CD14-positive monocyte (primary cell): ENCODE results near the gene STAC3. TPM values are rescaled to one million over a fixed set of nuclear protein-coding genes. Genes with fewer than 3 reads are reported as not detected.

Source experiments
- DNase-seq, 3 donors: peaks; one replicate each; pipeline ENCODE4 v3.0.0-alpha.2; 2011 to 2022
- H2AFZ ChIP-seq: 2 replicates; pipeline ENCODE4 v1.6.0; 2012; ENCODE audit warnings: mild to moderate bottlenecking, low read depth, low read length, inconsistent platforms; ENCODE audit not compliant: insufficient read depth, poor library complexity, severe bottlenecking
- H3K27ac ChIP-seq, 2 donors: 1 replicate in 1 of 2; 2 replicates in 1 of 2; pipeline ENCODE4 v1.5.1; 2012 to 2013; ENCODE audit warnings: low read length in 2 of 2, control low read depth in 1 of 2, inconsistent platforms in 1 of 2, low read depth in 1 of 2, mild to moderate bottlenecking in 1 of 2
- H3K27me3 ChIP-seq, 2 donors: one replicate each; pipeline versions ENCODE4 v1.6.0 to v1.6.1; 2011 to 2013; ENCODE audit warnings: low read length in 2 of 2; ENCODE audit not compliant: control insufficient read depth in 2 of 2, insufficient read depth in 2 of 2
- H3K36me3 ChIP-seq, 2 donors: replicated peaks in 1 of 2; 1 replicate in 1 of 2; 2 replicates in 1 of 2; pipeline versions ENCODE4 v1.5.1 to v1.6.1; 2012 to 2013; ENCODE audit warnings: low read length in 2 of 2, control low read depth in 1 of 2, inconsistent platforms in 1 of 2, mild to moderate bottlenecking in 1 of 2; ENCODE audit not compliant: insufficient read depth in 2 of 2, control insufficient read depth in 1 of 2
- H3K4me1 ChIP-seq, 2 donors: 1 replicate in 1 of 2; 2 replicates in 1 of 2; pipeline versions ENCODE4 v1.5.1 to v1.6.1; 2012 to 2013; ENCODE audit warnings: low read length in 2 of 2, control low read depth in 1 of 2, inconsistent platforms in 1 of 2, mild to moderate bottlenecking in 1 of 2, moderate library complexity in 1 of 2; ENCODE audit not compliant: insufficient read depth in 2 of 2, control insufficient read depth in 1 of 2
- H3K4me2 ChIP-seq: replicated peaks from 2 replicates; pipeline ENCODE3; 2012; ENCODE audit warnings: low read length, moderate library complexity, mild to moderate bottlenecking; ENCODE audit not compliant: poor library complexity, severe bottlenecking; ENCODE audit errors: extremely low read depth
- H3K4me3 ChIP-seq, 3 experiments: fragments of 200-600 bp in 1 of 3; sonication (generic) in 1 of 3; replicated peaks in 1 of 3; 1 replicate in 2 of 3; 2 replicates in 1 of 3; pipeline ENCODE4 v1.5.1; 2011 to 2013; ENCODE audit warnings: low read length in 3 of 3, mild to moderate bottlenecking in 3 of 3, control low read depth in 2 of 3, low read depth in 2 of 3, inconsistent platforms in 1 of 3, moderate library complexity in 1 of 3
- H3K79me2 ChIP-seq: 2 replicates; pipeline ENCODE4 v1.6.0; 2012; ENCODE audit warnings: mild to moderate bottlenecking, control low read depth, inconsistent platforms, low read length, moderate library complexity; ENCODE audit not compliant: insufficient read depth
- H3K9ac ChIP-seq: 2 replicates; pipeline ENCODE4 v1.6.0; 2017; ENCODE audit warnings: low read length, mild to moderate bottlenecking; ENCODE audit not compliant: insufficient read depth, poor library complexity, severe bottlenecking
- H3K9me3 ChIP-seq, 2 donors: replicated peaks in 1 of 2; 1 replicate in 1 of 2; 2 replicates in 1 of 2; pipeline versions ENCODE4 v1.5.1 to v1.6.1; 2012 to 2013; ENCODE audit warnings: low read length in 2 of 2, control low read depth in 1 of 2; ENCODE audit not compliant: control insufficient read depth in 1 of 2, insufficient read depth in 1 of 2
- H4K20me1 ChIP-seq: 2 replicates; pipeline ENCODE4 v1.6.0; 2012; ENCODE audit warnings: mild to moderate bottlenecking, low read length, control low read depth, moderate library complexity; ENCODE audit not compliant: insufficient read depth
- H3K27ac Mint-ChIP-seq, 7 donors: one replicate each; pipeline ENCODE4 v1.8.0; 2020; ENCODE audit warnings: mild to moderate bottlenecking in 7 of 7, mixed read lengths in 7 of 7, moderate library complexity in 6 of 7, inconsistent platforms in 2 of 7
- H3K27me3 Mint-ChIP-seq, 3 donors: one replicate each; pipeline ENCODE4 v1.8.0; 2021 to 2022; ENCODE audit warnings: low read depth in 3 of 3, mild to moderate bottlenecking in 3 of 3, mixed read lengths in 3 of 3, moderate library complexity in 3 of 3, inconsistent platforms in 1 of 3
- H3K36me3 Mint-ChIP-seq, 2 donors: one replicate each; pipeline ENCODE4 v1.8.0; 2020; ENCODE audit warnings: mixed read lengths in 2 of 2, inconsistent platforms in 1 of 2, mild to moderate bottlenecking in 1 of 2
- H3K4me1 Mint-ChIP-seq: one replicate; pipeline ENCODE4 v1.8.0; 2020; ENCODE audit warnings: mild to moderate bottlenecking, mixed read lengths
- H3K4me3 Mint-ChIP-seq, 2 donors: one replicate each; pipeline ENCODE4 v1.8.0; 2020; ENCODE audit warnings: mild to moderate bottlenecking in 2 of 2, mixed read lengths in 2 of 2, moderate library complexity in 1 of 2
- H3K9me3 Mint-ChIP-seq, 7 donors: one replicate each; pipeline ENCODE4 v1.8.0; 2020 to 2022; ENCODE audit warnings: mixed read lengths in 7 of 7, mild to moderate bottlenecking in 6 of 7, moderate library complexity in 6 of 7, inconsistent platforms in 2 of 7
- CTCF ChIP-seq: fragments of 200-600 bp; IDR thresholded peaks from one replicate; pipeline ENCODE4 v1.8.0; 2022; ENCODE audit warnings: antibody characterized with exemption, mild to moderate bottlenecking
- WGBS: methylation state at CpG from one replicate; pipeline ENCODE4 v1.1.5; 2013; ENCODE audit warnings: missing lambda C conversion rate; ENCODE audit not compliant: insufficient coverage; 5-methylcytosine and 5-hydroxymethylcytosine counted together
- intact Hi-C, 2 donors: fragments of 100-400 bp; cut with micrococcal nuclease; formaldehyde crosslinking; loops; one replicate each; pipeline versions ENCODE4 v1.15.0 to v1.15.1; 2023
- polyA plus RNA-seq, 3 donors: library from polyadenylated mRNA; depleted of rRNA in 1 of 3; unstranded in 2 of 3; stranded (reverse) in 1 of 3; fragments of 300-500 nt in 2 of 3; fragments of >200 nt in 1 of 3; fragmentation: Illumina TruSeq in 2 of 3; gene quantifications; 1 replicate in 2 of 3; 2 replicates in 1 of 3; pipeline ENCODE4 v1.2.3, GENCODE V29; 2012 to 2021

STAC3 gene
- polyA plus RNA-seq, 3 donors: 7.0 to 32.1 (median 9.1) TPM

DNA sequence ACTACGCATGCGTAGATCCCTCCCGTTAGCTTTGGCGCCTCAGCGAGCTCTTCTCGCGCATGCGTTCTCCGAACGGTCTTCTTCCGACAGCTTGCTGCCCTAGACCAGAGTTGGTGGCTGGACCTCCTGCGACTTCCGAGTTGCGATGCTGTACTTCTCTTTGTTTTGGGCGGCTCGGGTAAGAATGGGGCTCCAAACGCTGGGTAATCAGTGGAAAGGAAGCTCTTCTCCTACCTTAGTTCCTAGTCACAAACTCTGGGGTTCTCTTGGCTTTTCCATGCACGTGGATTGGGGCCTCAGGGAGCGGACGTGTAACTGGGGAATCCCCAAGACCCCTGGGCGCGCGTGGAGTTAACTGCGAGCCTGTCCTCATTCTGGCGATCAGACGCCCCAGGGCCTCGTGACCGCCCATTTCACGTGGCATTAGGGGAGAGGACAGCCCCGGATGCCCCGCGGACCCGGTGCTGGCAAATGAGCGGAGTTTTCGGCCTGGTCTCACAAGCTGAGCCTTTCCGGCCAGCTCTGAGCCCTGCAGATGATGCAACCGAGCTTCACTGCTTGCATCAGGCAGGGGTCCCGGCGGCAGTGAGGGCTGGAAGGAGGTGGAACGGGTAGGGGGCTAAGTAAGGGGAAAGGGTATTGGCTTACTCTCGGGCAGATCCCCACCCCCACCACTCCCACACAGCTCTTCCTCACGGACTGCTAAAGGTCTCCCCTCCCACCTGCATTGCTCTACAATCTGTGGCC lies 21.2 kb downstream of the STAC3 start, which contains the start of gene SHMT2:
Gene SHMT2 (plus strand): TSS at position 78 of the 747 bp plus-strand sequence. CDS start 68 bp downstream, at position 146.
- Histone ChIP-seq H3K4me3 (peak within 1 kb of the TSS; percentile 33 to 91 (median 68)), H3K27ac (peak within 1 kb of the TSS; percentile 85 to 87), H3K9ac (peak within 1 kb of the TSS; percentile 80), H2AFZ (peak within 1 kb of the TSS; percentile 83), H3K4me1 (peaks cover 41 to 63% of the 10 kb centered on the region in 2 donors), H3K36me3 (peaks cover 32 to 39% of the 10 kb centered on the region in 2 donors), H3K79me2 (peaks cover 22% of the 10 kb centered on the region), H3K27me3 (peaks cover 25 to 32% of the 10 kb centered on the region in 2 donors), H4K20me1 (peaks cover 23% of the 10 kb centered on the region), H3K9me3 (peaks cover 0 to 10% of the 10 kb centered on the region in 2 donors), H3K4me2 (peak within 1 kb of the TSS; percentile 95)
- Mint-ChIP-seq H3K4me1 (peaks cover 57% of the 10 kb centered on the region), H3K27ac (peak within 1 kb of the TSS; percentile 93 to 99 (median 97)), H3K27me3 (peaks cover 31 to 45% (median 42%) of the 10 kb centered on the region in 3 donors), H3K4me3 (peak within 1 kb of the TSS; percentile 90 to 95), H3K9me3 (peaks cover 0 to 19% (median 7%) of the 10 kb centered on the region in 7 donors), H3K36me3 (peaks cover 42 to 53% of the 10 kb centered on the region in 2 donors)
- DNase-seq: peak; percentile 92 to 99 (median 94)
- intact Hi-C loops: no loop called here
- WGBS: 0% methylated on average over 34 of the region's 42 CpGs
- TF ChIP-seq CTCF: no peak

DNA sequence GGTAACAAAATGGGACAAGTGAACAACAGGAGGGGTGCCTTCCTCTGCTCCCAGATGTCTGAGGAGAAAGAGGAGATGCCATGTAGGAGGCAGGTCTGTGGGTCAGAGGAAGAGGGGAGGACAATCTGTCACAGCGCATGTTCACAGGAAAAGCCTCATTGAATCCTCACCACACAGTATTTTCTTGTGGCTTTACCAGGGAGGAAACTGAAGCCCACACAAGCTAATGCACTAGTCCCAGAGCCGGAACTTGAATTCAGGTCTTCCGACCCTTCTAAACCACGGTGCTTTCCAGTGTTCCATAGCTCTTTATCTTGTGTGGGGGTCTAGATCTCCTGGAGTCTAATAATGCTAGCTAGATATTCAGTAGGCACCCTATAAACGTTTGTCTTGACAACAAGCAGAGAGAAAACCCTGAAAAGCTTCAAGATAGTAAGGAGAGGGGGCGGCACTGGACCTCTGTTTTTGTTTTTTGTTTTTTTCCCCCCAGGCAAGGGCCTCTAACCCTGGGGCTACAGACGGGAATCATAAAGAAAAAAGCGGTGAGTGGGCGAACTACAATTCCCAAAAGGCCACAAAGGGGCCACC lies 21.8 kb downstream of the STAC3 start:
- peak overlapping the region; percentile 85 to 87 for H3K27ac ChIP-seq
- no peak for DNase-seq

More for the DNA sequence above, 21.8 kb downstream of the STAC3 start:
- H3K4me3 ChIP-seq: peak overlapping the region in 2 of 3 experiments; percentile 68 to 91
- peaks cover 31 to 38% of the 10 kb centered on the region in 2 donors for H3K27me3 ChIP-seq
- peaks cover 41 to 60% of the 10 kb centered on the region in 2 donors for H3K4me1 ChIP-seq
- peaks cover 22% of the 10 kb centered on the region for H3K79me2 ChIP-seq
- H3K4me2 ChIP-seq: peak overlapping the region; percentile 95
- intact Hi-C loops: no loop called here
- H3K27me3 Mint-ChIP-seq: peaks cover 35 to 49% (median 48%) of the 10 kb centered on the region in 3 donors
- peak overlapping the region; percentile 93 to 99 (median 97) for H3K27ac Mint-ChIP-seq
- peak overlapping the region; percentile 83 for H2AFZ ChIP-seq
- H3K4me3 Mint-ChIP-seq: peak overlapping the region; percentile 46 to 90
- TF ChIP-seq CTCF: no peak
- 0% methylated on average over 4 of the region's 9 CpGs for WGBS
- H4K20me1 ChIP-seq: peaks cover 19% of the 10 kb centered on the region
- peaks cover 35 to 46% of the 10 kb centered on the region in 2 donors for H3K36me3 Mint-ChIP-seq
- peaks cover 29 to 32% of the 10 kb centered on the region in 2 donors for H3K36me3 ChIP-seq
- H3K4me1 Mint-ChIP-seq: peaks cover 54% of the 10 kb centered on the region
- peaks cover 0 to 14% of the 10 kb centered on the region in 2 donors for H3K9me3 ChIP-seq
- H3K9me3 Mint-ChIP-seq: peaks cover 0 to 21% (median 8%) of the 10 kb centered on the region in 7 donors
- peak overlapping the region; percentile 80 for H3K9ac ChIP-seq
